IPS DF 6.9 (cell line): Measurements from ENCODE around the gene TREML4.

Source experiments
- DNase-seq: peaks from one replicate; pipeline ENCODE4 v3.0.0-alpha.2; 2013; ENCODE audit warnings: low read depth, low spot score
- H3K27ac ChIP-seq: one replicate; pipeline ENCODE4 v1.5.1; 2013; ENCODE audit warnings: low read length, control low read depth
- H3K27me3 ChIP-seq: 2 replicates; pipeline ENCODE4 v1.6.1; 2013; ENCODE audit warnings: mild to moderate bottlenecking, low read length; ENCODE audit not compliant: control insufficient read depth, insufficient read depth
- H3K36me3 ChIP-seq: 2 replicates; pipeline ENCODE4 v1.6.1; 2013; ENCODE audit warnings: low read length; ENCODE audit not compliant: control insufficient read depth, insufficient read depth
- H3K4me1 ChIP-seq: 2 replicates; pipeline ENCODE4 v1.6.1; 2013; ENCODE audit warnings: low read length; ENCODE audit not compliant: control insufficient read depth, insufficient read depth
- H3K4me3 ChIP-seq: 2 replicates; pipeline ENCODE4 v1.5.1; 2013; ENCODE audit warnings: mild to moderate bottlenecking, low read length
- H3K9me3 ChIP-seq: 2 replicates; pipeline ENCODE4 v1.6.1; 2013; ENCODE audit warnings: low read length, inconsistent platforms; ENCODE audit not compliant: control insufficient read depth, insufficient read depth
- WGBS: extraction: QIAGEN DNeasy Blood & Tissue Kit; methylation state at CpG from one replicate; pipeline ENCODE4 v1.1.7; 2013; ENCODE audit warnings: mixed read lengths, missing lambda C conversion rate; ENCODE audit not compliant: insufficient read length, insufficient coverage; 5-methylcytosine and 5-hydroxymethylcytosine counted together

Gene TREML4

GRCh38 chr6:41286544-41287346 lies 58.6 kb downstream of the TREML4 start, which contains the start of gene TREM1:
TREM1 (minus strand) TSS chr6:41286682; CDS start chr6:41286655, 27 bp downstream.
- Histone ChIP-seq H3K4me3 (no peak within 1 kb of the TSS), H3K27me3 (peaks cover 2% of the 10 kb centered on the region; the same call in 1 of the 2 replicates), H3K4me1 (no peaks in the 10 kb centered on the region), H3K27ac (no peak within 1 kb of the TSS), H3K36me3 (no peaks in the 10 kb centered on the region), H3K9me3 (no peaks in the 10 kb centered on the region)
- WGBS = no CpG with 5 or more reads among the region's 8 CpGs
- no peak for DNase-seq

- Histone ChIP-seq H3K27me3 (peaks cover 5% of the 10 kb centered on the region; the same call in 1 of the 2 replicates), H3K9me3 (no peaks in the 10 kb centered on the region), H3K27ac (no peak overlapping the region), H3K36me3 (no peaks in the 10 kb centered on the region), H3K4me1 (no peaks in the 10 kb centered on the region), H3K4me3 (no peak overlapping the region)
- no CpG with 5 or more reads among the region's 6 CpGs for WGBS
- DNase-seq = no peak
Measured at GRCh38 chr6:41288030-41288753, 60.0 kb downstream of the TREML4 start.
